ENCODE results near the gene OR2T1.
"Not testable (repeated sequence)": the region's sequence is repeated elsewhere in the genome, so short reads cannot be mapped to it uniquely, and the experiment has no call there.

Gene OR2T1

DNA sequence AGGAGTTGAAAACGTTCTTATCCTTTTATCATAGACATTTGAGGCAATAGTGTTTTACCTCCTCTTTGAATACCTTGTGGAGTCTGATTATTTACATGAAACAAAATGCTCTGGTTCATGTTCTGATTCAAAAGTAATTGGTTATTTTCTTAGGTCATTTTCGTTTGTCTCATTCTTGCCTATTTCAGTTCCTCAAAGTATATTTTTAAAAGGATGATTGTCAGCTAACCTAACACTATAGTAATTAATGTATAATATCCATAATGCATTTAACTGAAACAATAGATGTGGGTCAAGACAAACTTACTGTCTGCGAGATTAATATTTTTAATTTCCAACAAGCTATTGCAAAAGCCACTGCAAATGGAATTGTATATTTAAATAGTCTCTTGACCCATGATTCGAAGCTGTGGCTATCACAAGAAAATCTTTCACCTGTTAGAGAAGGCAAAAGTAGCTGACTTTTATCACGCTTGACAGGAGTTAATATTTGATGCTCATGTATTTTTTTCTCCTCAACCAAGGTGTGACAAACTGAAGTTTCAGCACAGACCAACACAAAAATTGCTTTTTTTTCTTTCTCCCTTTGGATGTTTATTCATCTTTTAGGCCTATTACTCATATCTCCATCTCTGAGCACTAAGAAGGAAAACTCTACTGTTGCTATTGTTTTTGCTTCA lies 47.8 kb downstream of the OR2T1 start:
- H3K4me3 ChIP-seq (ENCODE audit: low read length); DNase-seq (ENCODE audit: low read depth): not testable (repeated sequence)

DNA sequence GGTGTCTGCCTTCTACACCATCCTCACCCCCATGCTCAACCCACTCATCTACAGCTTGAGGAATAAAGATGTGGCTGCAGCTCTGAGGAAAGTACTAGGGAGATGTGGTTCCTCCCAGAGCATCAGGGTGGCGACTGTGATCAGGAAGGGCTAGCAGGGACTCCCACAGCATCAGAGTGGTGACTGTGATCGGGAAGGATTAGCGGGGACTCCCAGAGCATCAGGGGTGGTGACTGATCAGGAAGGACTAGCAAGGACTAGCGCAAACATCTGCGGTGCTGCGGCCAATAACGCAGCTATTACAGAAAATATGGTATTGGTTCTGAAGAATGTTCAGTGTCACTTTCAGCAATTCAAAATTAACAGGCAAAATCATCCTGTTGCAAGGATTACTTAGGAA lies 50.8 kb downstream of the OR2T1 start:
- not testable (repeated sequence) for H3K4me3 ChIP-seq (ENCODE audit: low read length); DNase-seq (ENCODE audit: low read depth)

DNA sequence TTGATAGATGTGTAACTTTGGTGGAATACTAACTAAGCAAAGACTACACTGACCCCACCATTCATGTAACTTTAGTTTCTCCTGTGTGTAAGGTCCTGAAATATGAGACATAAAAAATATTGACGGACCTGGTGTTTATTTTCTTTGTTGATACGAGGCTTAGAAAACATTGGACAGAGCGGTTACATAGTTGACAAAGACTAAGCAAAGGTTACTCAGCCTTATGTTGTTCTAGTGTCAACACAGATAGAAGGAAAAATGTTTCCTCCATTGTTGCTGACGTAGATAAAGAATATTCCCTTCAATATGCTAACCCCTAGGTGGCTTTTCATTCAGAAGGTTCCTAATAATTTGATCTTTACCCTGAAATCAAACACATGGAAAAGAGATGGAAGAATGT lies 52.2 kb downstream of the OR2T1 start:
- not testable (repeated sequence) for H3K4me3 ChIP-seq (ENCODE audit: low read length)

DNA sequence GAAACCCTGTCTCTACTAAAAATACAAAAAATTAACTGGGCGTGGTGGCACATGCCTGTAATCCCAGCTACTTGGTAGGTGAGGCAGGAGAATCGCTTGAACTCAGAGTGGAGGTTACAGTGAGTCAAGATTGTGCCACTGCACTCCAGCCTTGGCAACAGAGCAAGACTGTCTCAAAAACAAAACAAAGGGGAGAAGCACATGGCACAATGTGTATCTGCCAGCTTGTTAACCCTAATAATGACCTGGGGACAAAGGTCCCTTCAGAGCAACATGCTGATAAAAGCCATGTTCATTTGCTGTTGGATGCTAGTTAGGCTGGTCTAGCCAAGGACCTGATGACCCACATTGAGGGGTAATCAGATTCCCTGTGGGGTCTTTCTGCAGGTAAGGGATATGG lies 53.8 kb downstream of the OR2T1 start:
- H3K4me3 ChIP-seq (ENCODE audit: low read length); DNase-seq (ENCODE audit: low read depth): not testable (repeated sequence)

More for the DNA sequence above, 52.2 kb downstream of the OR2T1 start:
- DNase-seq (ENCODE audit: low read depth) = not testable (repeated sequence)
